AG04450 (cell line): Measurements from ENCODE around the gene FAM184B. TPM values are rescaled to one million over a fixed set of nuclear protein-coding genes. Genes with fewer than 3 reads are reported as not detected.

Experiments used
- CTCF ChIA-PET: fragments of 300-600, 350-600 bp; formaldehyde crosslinking; extraction: SDS; loops from one replicate; lab custom pipeline; 2022; ENCODE audit warnings: antibody characterized with exemption, inconsistent platforms; lab: Charles Lee
- POLR2A ChIA-PET: fragments of 350-600 bp; formaldehyde crosslinking; extraction: SDS; loops from one replicate; lab custom pipeline; 2021; ENCODE audit warnings: antibody characterized with exemption, inconsistent platforms; lab: Yijun Ruan, JAX
- DNase-seq: peaks from one replicate; pipeline ENCODE4 v3.0.0-alpha.2; 2011; ENCODE audit warnings: low read depth, low spot score
- H3K27ac ChIP-seq: one replicate; pipeline ENCODE4 v1.5.1; 2012; ENCODE audit warnings: low read depth, low read length, control low read depth
- H3K27me3 ChIP-seq: one replicate; pipeline ENCODE4 v1.6.0; 2012; ENCODE audit warnings: low read length; ENCODE audit not compliant: control insufficient read depth, insufficient read depth
- H3K4me3 ChIP-seq: 2 replicates; pipeline ENCODE4 v1.5.1; 2011; ENCODE audit warnings: mild to moderate bottlenecking, low read depth, low read length, control low read depth
- H3K9me3 ChIP-seq: 2 replicates; pipeline ENCODE4 v1.5.1; 2012; ENCODE audit warnings: low read length; ENCODE audit not compliant: control insufficient read depth, insufficient read depth
- polyA plus RNA-seq: library from polyadenylated mRNA; depleted of rRNA; stranded (reverse); fragments of >200 nt; gene quantifications from 2 replicates; pipeline ENCODE4 v1.2.3, GENCODE V29; 2011
- TF ChIP-seq, protein P1 (sequence below): IDR thresholded peaks from 2 replicates; pipeline ENCODE4 v1.5.1; 2011; ENCODE audit warnings: low read depth, low read length, control low read depth, inconsistent platforms

The FAM184B gene
- polyA plus RNA-seq, 1 experiment = 0.09 TPM

DNA sequence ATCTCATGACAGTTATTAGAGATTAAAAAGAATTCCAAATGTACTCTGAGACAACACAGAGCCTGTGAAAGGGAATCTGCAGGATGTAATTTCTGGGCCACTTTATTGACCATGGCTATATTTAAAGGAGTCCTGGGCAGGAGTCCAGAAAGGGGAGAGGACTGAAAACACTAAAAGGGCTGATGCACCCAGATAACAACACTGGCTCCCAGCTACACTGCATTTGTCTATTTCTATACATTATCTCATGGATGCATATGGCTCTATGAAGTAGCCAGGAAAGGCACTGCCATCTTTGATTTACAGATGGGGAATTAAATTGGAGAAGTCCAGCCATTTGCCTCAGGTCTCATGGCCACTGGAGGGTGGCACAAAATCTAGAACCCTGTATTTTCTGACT lies 111.0 kb downstream of the FAM184B start:
- H3K4me3 ChIP-seq = no peak overlapping the region
- no peak for DNase-seq
- ChIA-PET CTCF (interaction anchor here (1.3 kb wide), 1 partner anchor 923 kb away, joined by 6 read pairs; no protein-coding TSS in a partner anchor), POLR2A (no interaction called here)
- no peak overlapping the region for H3K27ac ChIP-seq
- peaks cover 2% of the 10 kb centered on the region for H3K27me3 ChIP-seq
- H3K9me3 ChIP-seq = no peaks in the 10 kb centered on the region
- TF ChIP-seq, protein P1, sequence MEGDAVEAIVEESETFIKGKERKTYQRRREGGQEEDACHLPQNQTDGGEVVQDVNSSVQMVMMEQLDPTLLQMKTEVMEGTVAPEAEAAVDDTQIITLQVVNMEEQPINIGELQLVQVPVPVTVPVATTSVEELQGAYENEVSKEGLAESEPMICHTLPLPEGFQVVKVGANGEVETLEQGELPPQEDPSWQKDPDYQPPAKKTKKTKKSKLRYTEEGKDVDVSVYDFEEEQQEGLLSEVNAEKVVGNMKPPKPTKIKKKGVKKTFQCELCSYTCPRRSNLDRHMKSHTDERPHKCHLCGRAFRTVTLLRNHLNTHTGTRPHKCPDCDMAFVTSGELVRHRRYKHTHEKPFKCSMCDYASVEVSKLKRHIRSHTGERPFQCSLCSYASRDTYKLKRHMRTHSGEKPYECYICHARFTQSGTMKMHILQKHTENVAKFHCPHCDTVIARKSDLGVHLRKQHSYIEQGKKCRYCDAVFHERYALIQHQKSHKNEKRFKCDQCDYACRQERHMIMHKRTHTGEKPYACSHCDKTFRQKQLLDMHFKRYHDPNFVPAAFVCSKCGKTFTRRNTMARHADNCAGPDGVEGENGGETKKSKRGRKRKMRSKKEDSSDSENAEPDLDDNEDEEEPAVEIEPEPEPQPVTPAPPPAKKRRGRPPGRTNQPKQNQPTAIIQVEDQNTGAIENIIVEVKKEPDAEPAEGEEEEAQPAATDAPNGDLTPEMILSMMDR = no peak

DNA sequence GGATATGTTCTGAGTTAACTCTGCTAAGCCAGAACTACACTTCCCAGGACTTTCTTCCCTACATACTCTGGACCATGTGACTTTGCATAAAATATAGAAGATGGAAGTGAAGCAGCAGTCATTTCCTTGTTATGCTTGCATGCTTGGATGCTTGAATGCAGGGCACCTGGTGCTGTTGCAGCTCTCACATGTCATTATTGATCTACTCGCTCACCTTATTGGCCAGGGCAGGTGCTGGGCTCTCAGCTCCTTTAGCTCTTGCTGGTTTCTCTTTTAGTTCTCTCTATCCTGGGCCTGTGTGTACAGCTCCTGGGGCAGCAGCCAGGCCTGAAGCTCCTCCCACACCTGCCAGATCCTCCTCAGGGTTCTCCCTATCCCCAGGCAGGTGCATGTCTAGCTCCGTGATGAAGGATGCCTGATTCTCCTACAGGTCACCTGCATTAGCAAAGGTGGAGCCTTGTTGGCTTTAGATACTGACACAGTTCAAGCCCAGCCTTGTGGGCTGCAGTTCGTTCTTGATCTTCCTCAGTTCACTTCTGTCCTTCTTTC lies 113.7 kb downstream of the FAM184B start:
- CTCF ChIA-PET = no interaction called here
- Histone ChIP-seq H3K27me3 (peaks cover 2% of the 10 kb centered on the region), H3K4me3 (no peak overlapping the region), H3K9me3 (no peaks in the 10 kb centered on the region), H3K27ac (no peak overlapping the region)
- POLR2A ChIA-PET = no interaction called here
- TF ChIP-seq, protein P1 = no peak
- DNase-seq = no peak

DNA sequence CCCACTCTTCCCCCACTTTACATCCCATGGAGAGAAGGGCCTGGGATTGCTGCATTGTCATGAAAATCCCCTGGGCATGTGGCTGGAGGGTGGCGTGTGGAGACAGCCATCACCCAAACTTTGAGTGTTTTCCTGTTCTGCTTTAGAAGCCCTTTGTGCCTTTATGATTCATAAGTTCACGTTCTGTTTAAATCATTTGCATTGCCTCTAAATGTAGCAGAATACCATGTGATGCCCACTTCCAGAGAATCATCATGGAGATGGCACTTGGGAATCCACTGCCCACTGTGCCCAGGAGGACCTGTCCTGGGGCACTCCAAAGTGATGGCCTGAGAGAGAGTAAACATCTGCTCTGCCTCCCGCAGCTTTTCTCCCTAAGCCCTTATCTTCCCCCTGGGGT lies 114.2 kb downstream of the FAM184B start:
- DNase-seq = no peak
- TF ChIP-seq, protein P1 = no peak
- no peak overlapping the region for H3K4me3 ChIP-seq
- no peak overlapping the region for H3K27ac ChIP-seq
- peaks cover 2% of the 10 kb centered on the region for H3K27me3 ChIP-seq
- POLR2A ChIA-PET = no interaction called here
- H3K9me3 ChIP-seq = no peaks in the 10 kb centered on the region
- CTCF ChIA-PET = no interaction called here

DNA sequence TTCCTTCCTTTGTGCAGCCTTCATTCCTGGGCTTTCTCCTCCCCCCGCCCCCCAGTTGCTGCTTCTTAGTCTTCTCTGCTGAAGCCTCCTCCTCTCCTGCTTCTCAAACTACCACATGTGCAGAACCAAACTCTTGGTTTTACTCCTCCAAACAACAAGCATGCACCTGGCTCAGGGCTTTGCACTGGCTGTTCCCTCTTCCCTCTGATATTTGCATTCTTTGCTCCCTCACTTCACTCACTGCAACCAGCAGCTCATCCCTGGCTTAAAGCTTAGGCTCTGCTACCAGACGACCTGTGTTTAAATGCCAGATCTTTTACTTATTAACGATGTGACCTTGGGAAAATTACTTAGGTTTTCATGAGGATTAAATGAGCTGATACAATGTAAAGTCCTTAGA lies 115.6 kb downstream of the FAM184B start:
- CTCF ChIA-PET = no interaction called here
- TF ChIP-seq, protein P1 = no peak
- Histone ChIP-seq H3K27me3 (peaks cover 2% of the 10 kb centered on the region), H3K27ac (no peak overlapping the region), H3K4me3 (no peak overlapping the region), H3K9me3 (no peaks in the 10 kb centered on the region)
- POLR2A ChIA-PET = no interaction called here
- no peak for DNase-seq

DNA sequence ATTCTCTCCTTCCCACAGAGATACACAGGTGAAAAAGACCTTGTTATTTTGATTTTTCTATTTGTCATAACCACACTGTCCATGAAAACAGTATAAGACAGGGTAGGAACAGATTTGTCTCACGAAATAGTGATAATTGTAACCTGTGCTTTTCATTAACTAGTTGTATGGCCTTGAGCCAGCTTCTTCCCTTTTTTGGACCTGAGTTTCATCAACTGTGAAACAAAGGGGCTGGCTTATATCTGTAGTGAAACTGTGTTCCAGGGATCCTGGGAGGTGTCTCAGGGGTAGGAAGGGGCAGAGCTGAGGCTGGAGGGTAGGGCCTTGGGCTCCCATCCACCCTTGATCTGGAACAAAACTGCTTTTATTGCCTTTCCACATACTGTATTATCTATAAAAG lies 116.1 kb downstream of the FAM184B start:
- H3K4me3 ChIP-seq = no peak overlapping the region
- no peaks in the 10 kb centered on the region for H3K9me3 ChIP-seq
- no peak for DNase-seq
- H3K27ac ChIP-seq = no peak overlapping the region
- CTCF ChIA-PET = no interaction called here
- POLR2A ChIA-PET = no interaction called here
- TF ChIP-seq, protein P1 = no peak
- H3K27me3 ChIP-seq = peaks cover 2% of the 10 kb centered on the region
